SK-N-SH (cell line): ENCODE results near the gene SEPSECS. TPM values are rescaled to one million over a fixed set of nuclear protein-coding genes. Genes with fewer than 3 reads are reported as not detected.

Source experiments
- CTCF ChIA-PET: fragments of 300-600, 350-600 bp; formaldehyde crosslinking; extraction: SDS; loops from one replicate; lab custom pipeline; 2021; lab: Yijun Ruan, JAX
- POLR2A ChIA-PET: fragments of 350-600 bp; sonication (Branson Sonifier 250); formaldehyde crosslinking; extraction: SDS; loops from one replicate; lab custom pipeline; 2020; ENCODE audit warnings: antibody characterized with exemption, inconsistent platforms; lab: Yijun Ruan, JAX
- DNase-seq: peaks from one replicate; pipeline ENCODE4 v3.0.0; 2012
- H2AFZ ChIP-seq: fragments of 200-600 bp; sonication (generic); 2 replicates; pipeline ENCODE4 v1.8.1; 2016; ENCODE audit warnings: antibody characterized with exemption, mild to moderate bottlenecking, low read depth
- H3F3A ChIP-seq: fragments of 200-600 bp; sonication (generic); replicated peaks from 2 replicates; pipeline ENCODE3; 2016; ENCODE audit warnings: antibody characterized with exemption, mild to moderate bottlenecking; ENCODE audit not compliant: insufficient read depth
- H3K27ac ChIP-seq, 2 experiments: fragments of 200-500 bp in 1 of 2; fragments of 200-600 bp in 1 of 2; sonication (Bioruptor generic) in 1 of 2; sonication (generic), shearing (Covaris generic) in 1 of 2; 2 replicates each; pipeline versions ENCODE4 v1.5.1 to v1.6.1; 2014 to 2016; ENCODE audit warnings: low read depth in 2 of 2, inconsistent platforms in 1 of 2, low read length in 1 of 2, mild to moderate bottlenecking in 1 of 2, mixed read lengths in 1 of 2
- H3K27me3 ChIP-seq: fragments of 200-600 bp; sonication (generic), shearing (Covaris generic); 2 replicates; pipeline ENCODE4 v1.6.1; 2016; ENCODE audit warnings: mixed run types; ENCODE audit not compliant: insufficient read depth
- H3K36me3 ChIP-seq, 2 experiments: fragments of 200-500 bp in 1 of 2; fragments of 200-600 bp in 1 of 2; sonication (Bioruptor generic) in 1 of 2; sonication (generic) in 1 of 2; replicated peaks in 1 of 2; 2 replicates each; pipeline versions ENCODE3 to v1.5.1; 2014 to 2016; ENCODE audit warnings: low read length in 1 of 2, mild to moderate bottlenecking in 1 of 2; ENCODE audit not compliant: insufficient read depth in 2 of 2, control insufficient read depth in 1 of 2
- H3K4me1 ChIP-seq, 2 experiments: fragments of 200-500 bp in 1 of 2; fragments of 200-600 bp in 1 of 2; sonication (Bioruptor generic) in 1 of 2; sonication (generic), shearing (Covaris generic) in 1 of 2; 2 replicates each; pipeline versions ENCODE4 v1.5.1 to v1.6.1; 2014 to 2016; ENCODE audit warnings: low read depth in 1 of 2, low read length in 1 of 2, mixed run types in 1 of 2; ENCODE audit not compliant: insufficient read depth in 2 of 2, control insufficient read depth in 1 of 2
- H3K4me2 ChIP-seq: fragments of 200-600 bp; sonication (generic), shearing (Covaris generic); 2 replicates; pipeline ENCODE4 v1.6.1; 2017; ENCODE audit warnings: mixed run types
- H3K4me3 ChIP-seq, 2 experiments: fragments of 200-500 bp in 1 of 2; fragments of 200-600 bp in 1 of 2; sonication (Bioruptor generic) in 1 of 2; sonication (generic), shearing (Covaris generic) in 1 of 2; 2 replicates each; pipeline versions ENCODE4 v1.5.1 to v1.8.1; 2014 to 2016; ENCODE audit warnings: low read depth in 2 of 2, inconsistent platforms in 1 of 2, low read length in 1 of 2, mild to moderate bottlenecking in 1 of 2, mixed read lengths in 1 of 2, moderate library complexity in 1 of 2
- H3K79me2 ChIP-seq: fragments of 200-600 bp; sonication (generic); 2 replicates; pipeline ENCODE4 v1.8.1; 2017; ENCODE audit warnings: mild to moderate bottlenecking; ENCODE audit not compliant: insufficient read depth
- H3K9ac ChIP-seq: fragments of 200-600 bp; sonication (generic); 2 replicates; pipeline ENCODE4 v1.6.1; 2017; ENCODE audit warnings: mixed run types
- H3K9me2 ChIP-seq: fragments of 200-600 bp; sonication (generic); 2 replicates; pipeline ENCODE4 v1.6.1; 2017; ENCODE audit warnings: mixed run types
- H3K9me3 ChIP-seq: fragments of 200-600 bp; sonication (generic); 2 replicates; pipeline ENCODE4 v1.6.1; 2017; ENCODE audit warnings: mixed run types, mild to moderate bottlenecking, moderate library complexity
- H4K20me1 ChIP-seq: fragments of 200-600 bp; sonication (generic); 2 replicates; pipeline ENCODE4 v1.6.1; 2017; ENCODE audit warnings: mild to moderate bottlenecking, mixed run types; ENCODE audit not compliant: insufficient read depth
- CHD2 ChIP-seq: fragments of 150-350 bp; IDR thresholded peaks from 2 replicates; pipeline ENCODE4 v1.6.1; 2018; ENCODE audit warnings: low read length; ENCODE audit not compliant: partially characterized antibody
- CTCF ChIP-seq: fragments of 200-600 bp; sonication (generic); IDR thresholded peaks from 2 replicates; pipeline ENCODE4 v1.6.1; 2017; ENCODE audit warnings: antibody characterized with exemption, mild to moderate bottlenecking, moderate library complexity
- EZH2phosphoT487 ChIP-seq: fragments of 200-600 bp; sonication (generic); IDR thresholded peaks from 2 replicates; pipeline ENCODE4 v1.6.1; 2017; ENCODE audit warnings: low read depth, mixed run types, mild to moderate bottlenecking, antibody characterized with exemption, moderate library complexity, borderline replicate concordance
- FOSL2 ChIP-seq: IDR thresholded peaks from 2 replicates; pipeline ENCODE4 v1.4.0; 2012; ENCODE audit warnings: low read depth, mild to moderate bottlenecking, moderate library complexity, borderline replicate concordance
- FOXM1 ChIP-seq: IDR thresholded peaks from 2 replicates; pipeline ENCODE4 v1.4.0; 2012; ENCODE audit warnings: low read depth, mild to moderate bottlenecking
- GABPA ChIP-seq: IDR thresholded peaks from 2 replicates; pipeline ENCODE4 v1.4.0; 2012; ENCODE audit warnings: low read depth, mild to moderate bottlenecking
- IRF3 ChIP-seq: fragments of 150-350 bp; IDR thresholded peaks from 2 replicates; pipeline ENCODE4 v1.6.1; 2016; ENCODE audit warnings: mild to moderate bottlenecking, low read depth, low read length
- JUND ChIP-seq: IDR thresholded peaks from 2 replicates; pipeline ENCODE4 v1.4.0; 2012
- MXI1 ChIP-seq: IDR thresholded peaks from 2 replicates; pipeline ENCODE4 v1.6.1; 2012; ENCODE audit warnings: mild to moderate bottlenecking, low read depth, low read length, improper control_type of control experiment
- POLR2AphosphoS5 ChIP-seq: IDR thresholded peaks from 2 replicates; pipeline ENCODE4 v1.6.1; 2012; ENCODE audit warnings: low read depth, low read length
- RAD21 ChIP-seq: IDR thresholded peaks from 2 replicates; pipeline ENCODE4 v1.6.1; 2012; ENCODE audit warnings: mild to moderate bottlenecking, low read length
- RCOR1 ChIP-seq: fragments of 150-350 bp; IDR thresholded peaks from 2 replicates; pipeline ENCODE4 v1.6.1; 2017; ENCODE audit warnings: antibody characterized with exemption, low read length
- RFX5 ChIP-seq: IDR thresholded peaks from 2 replicates; pipeline ENCODE4 v1.6.1; 2012; ENCODE audit warnings: mild to moderate bottlenecking, improper control_type of control experiment, low read length
- SIN3A ChIP-seq: IDR thresholded peaks from 2 replicates; pipeline ENCODE4 v1.6.1; 2012; ENCODE audit warnings: low read depth, mild to moderate bottlenecking, low read length, moderate library complexity, borderline replicate concordance
- TAF1 ChIP-seq: IDR thresholded peaks from 2 replicates; pipeline ENCODE4 v1.6.1; 2012; ENCODE audit warnings: low read depth, mild to moderate bottlenecking, low read length, moderate library complexity, borderline replicate concordance
- TCF12 ChIP-seq: IDR thresholded peaks from 2 replicates; pipeline ENCODE4 v1.4.0; 2012
- TEAD4 ChIP-seq: IDR thresholded peaks from 2 replicates; pipeline ENCODE4 v1.4.0; 2012; ENCODE audit warnings: mild to moderate bottlenecking, borderline replicate concordance; ENCODE audit not compliant: insufficient read depth
- USF1 ChIP-seq: IDR thresholded peaks from 2 replicates; pipeline ENCODE4 v1.4.0; 2012; ENCODE audit warnings: low read depth, borderline replicate concordance
- YY1 ChIP-seq: IDR thresholded peaks from 2 replicates; pipeline ENCODE4 v1.4.0; 2012; ENCODE audit warnings: low read depth, mild to moderate bottlenecking
- WGBS: methylation state at CpG from one replicate; pipeline ENCODE4 v1.1.6; 2017; ENCODE audit warnings: low lambda C conversion rate; 5-methylcytosine and 5-hydroxymethylcytosine counted together
- polyA plus RNA-seq, 3 experiments: library from polyadenylated mRNA; depleted of rRNA; stranded (reverse); fragments of >200 nt; gene quantifications; 2 replicates each; pipeline ENCODE4 v1.2.3, GENCODE V29; 2012

Gene SEPSECS
- polyA plus RNA-seq, 1 of the 3 experiments (the other 2 are of a cell fraction): 2.0 TPM

GRCh38 chr4:25080571-25080970 is 79.7 kb downstream of the SEPSECS start:
- Histone ChIP-seq H3K79me2 (no peaks in the 10 kb centered on the region), H3K4me1 (no peaks in the 10 kb centered on the region), H3K9me2 (no peaks in the 10 kb centered on the region), H3K27ac (no peak overlapping the region), H3K9me3 (no peaks in the 10 kb centered on the region), H4K20me1 (no peaks in the 10 kb centered on the region), H2AFZ (no peak overlapping the region), H3K4me3 (no peak overlapping the region), H3K27me3 (peaks cover 69% of the 10 kb centered on the region), H3K36me3 (no peaks in the 10 kb centered on the region), H3K4me2 (no peak overlapping the region), H3F3A (no peaks in the 10 kb centered on the region), H3K9ac (no peak overlapping the region)
- WGBS: 30% methylated on average over 1 of the region's 1 CpG
- no peak for DNase-seq
- CTCF ChIA-PET: no interaction called here
- POLR2A ChIA-PET: no interaction called here
- TF ChIP-seq JUND (no peak), TAF1 (no peak), FOSL2 (no peak), TCF12 (no peak), SIN3A (no peak), CTCF (no peak), TEAD4 (no peak), USF1 (no peak), RFX5 (no peak), POLR2AphosphoS5 (no peak), RAD21 (no peak), GABPA (no peak), MXI1 (no peak)

GRCh38 chr4:25078523-25078922 is 81.7 kb downstream of the SEPSECS start:
- CTCF ChIA-PET: no interaction called here

More at GRCh38 chr4:25078523-25078922, 81.7 kb downstream of the SEPSECS start:
- no peaks in the 10 kb centered on the region for H3F3A ChIP-seq
- no peaks in the 10 kb centered on the region for H4K20me1 ChIP-seq
- no peaks in the 10 kb centered on the region for H3K79me2 ChIP-seq
- H3K9ac ChIP-seq: no peak overlapping the region
- H3K4me2 ChIP-seq: no peak overlapping the region
- H3K9me2 ChIP-seq: no peaks in the 10 kb centered on the region
- no peak for TF ChIP-seq TEAD4
- no peak for TF ChIP-seq CHD2
- TF ChIP-seq USF1: no peak
- TF ChIP-seq EZH2phosphoT487: no peak
- no peak for TF ChIP-seq IRF3
- no peak for TF ChIP-seq FOXM1
- TF ChIP-seq YY1: no peak
- no peak for TF ChIP-seq RCOR1
- DNase-seq: no peak
- H3K36me3 ChIP-seq: no peaks in the 10 kb centered on the region
- no peak overlapping the region for H2AFZ ChIP-seq
- H3K4me3 ChIP-seq: no peak overlapping the region
- POLR2A ChIA-PET: no interaction called here
- H3K27me3 ChIP-seq: peaks cover 63% of the 10 kb centered on the region
- no peak overlapping the region for H3K27ac ChIP-seq
- no peaks in the 10 kb centered on the region for H3K9me3 ChIP-seq
- 23% methylated on average over 4 of the region's 4 CpGs for WGBS
- no peaks in the 10 kb centered on the region for H3K4me1 ChIP-seq
